Lung (tissue), 12 donors: Measurements from ENCODE around the gene ELL3. TPM values are rescaled to one million over a fixed set of nuclear protein-coding genes. Genes with fewer than 3 reads are reported as not detected.

Experiments
- ATAC-seq: fragments of 200-7000 bp; cut with Tn5 transposase; one replicate; pipeline ENCODE4 v1.9.1; 2020; ENCODE audit warnings: moderate number of reproducible peaks; ENCODE audit not compliant: insufficient read depth, low FRiP score
- DNase-seq, 3 donors: peaks; one replicate each; pipeline ENCODE4 v3.0.0-alpha.2; 2013 to 2017
- H3K27ac ChIP-seq, 2 donors: one replicate each; pipeline ENCODE4 v1.5.1; 2013; ENCODE audit warnings: mild to moderate bottlenecking in 2 of 2, moderate library complexity in 2 of 2, control low read depth in 1 of 2, inconsistent platforms in 1 of 2, low read depth in 1 of 2, low read length in 1 of 2
- H3K27me3 ChIP-seq, 3 donors: one replicate each; pipeline ENCODE4 v1.5.1; 2013; ENCODE audit warnings: low read length in 2 of 3; ENCODE audit not compliant: control insufficient read depth in 3 of 3, insufficient read depth in 3 of 3
- H3K36me3 ChIP-seq, 4 donors: one replicate each; pipeline ENCODE4 v1.5.1; 2013; ENCODE audit warnings: low read length in 4 of 4, mild to moderate bottlenecking in 1 of 4, moderate library complexity in 1 of 4; ENCODE audit not compliant: control insufficient read depth in 4 of 4, insufficient read depth in 4 of 4
- H3K4me1 ChIP-seq, 5 donors: one replicate each; pipeline ENCODE4 v1.5.1; 2013; ENCODE audit warnings: low read length in 5 of 5, mild to moderate bottlenecking in 2 of 5, moderate library complexity in 1 of 5; ENCODE audit not compliant: control insufficient read depth in 5 of 5, insufficient read depth in 5 of 5
- H3K4me3 ChIP-seq: one replicate; pipeline ENCODE4 v1.5.1; 2013; ENCODE audit warnings: mild to moderate bottlenecking, control low read depth, moderate library complexity
- H3K9ac ChIP-seq, 2 donors: one replicate each; pipeline ENCODE4 v1.5.1; 2013; ENCODE audit warnings: low read length in 2 of 2, control low read depth in 1 of 2; ENCODE audit not compliant: insufficient read depth in 1 of 2
- H3K9me3 ChIP-seq, 4 donors: one replicate each; pipeline ENCODE4 v1.5.1; 2013; ENCODE audit warnings: low read length in 3 of 4, mild to moderate bottlenecking in 1 of 4, moderate library complexity in 1 of 4; ENCODE audit not compliant: control insufficient read depth in 4 of 4, insufficient read depth in 3 of 4
- CTCF ChIP-seq: IDR thresholded peaks from 2 replicates; pipeline ENCODE4 v1.5.1; 2012; ENCODE audit warnings: mild to moderate bottlenecking; ENCODE audit errors: control extremely low read depth, extremely low read depth
- WGBS, 2 donors: extraction: QIAGEN DNeasy Blood & Tissue Kit; methylation state at CpG; one replicate each; pipeline ENCODE4 v1.1.7; 2013; 5-methylcytosine and 5-hydroxymethylcytosine counted together
- polyA plus RNA-seq, 2 donors: library from polyadenylated mRNA; stranded (reverse); fragments of 200-250 nt; gene quantifications; one replicate each; pipeline ENCODE4 v1.2.1, GENCODE V29; 2013
- total RNA-seq, 2 donors: library from RNA; depleted of rRNA in 1 of 2; stranded (reverse); fragments of >200 nt in 1 of 2; gene quantifications; one replicate each; pipeline ENCODE4 v1.2.1, GENCODE V29; 2014 to 2021
- donor health status: control.
- donor health status: control.
- donor health status: Bipolar disorder and iron deficiency.
- donor health status: healthy.
- donor health status: DM: yes; HTN: yes; CAD: no.

The ELL3 gene
- total and polyA plus RNA-seq, 4 donors, result 3.6 to 15.5 (median 4.5) TPM

GRCh38 chr15:43795197-43795596 lies 18.4 kb upstream of the ELL3 start:
- H3K36me3 ChIP-seq, result peaks cover 0 to 45% (median 29%) of the 10 kb centered on the region in 4 donors
- peak overlapping the region; percentile 25 to 34 for H3K27ac ChIP-seq
- no peak overlapping the region for H3K9ac ChIP-seq
- H3K27me3 ChIP-seq, result no peaks in the 10 kb centered on the region
- WGBS, 2 donors, result 91 to 93% methylated on average over 2 of the region's 2 CpGs
- TF ChIP-seq CTCF, result no peak
- no peak overlapping the region for H3K4me3 ChIP-seq
- no peak for ATAC-seq
- peaks cover 3 to 34% (median 19%) of the 10 kb centered on the region in 5 donors for H3K4me1 ChIP-seq
- no peaks in the 10 kb centered on the region for H3K9me3 ChIP-seq
- no peak for DNase-seq

DNA sequence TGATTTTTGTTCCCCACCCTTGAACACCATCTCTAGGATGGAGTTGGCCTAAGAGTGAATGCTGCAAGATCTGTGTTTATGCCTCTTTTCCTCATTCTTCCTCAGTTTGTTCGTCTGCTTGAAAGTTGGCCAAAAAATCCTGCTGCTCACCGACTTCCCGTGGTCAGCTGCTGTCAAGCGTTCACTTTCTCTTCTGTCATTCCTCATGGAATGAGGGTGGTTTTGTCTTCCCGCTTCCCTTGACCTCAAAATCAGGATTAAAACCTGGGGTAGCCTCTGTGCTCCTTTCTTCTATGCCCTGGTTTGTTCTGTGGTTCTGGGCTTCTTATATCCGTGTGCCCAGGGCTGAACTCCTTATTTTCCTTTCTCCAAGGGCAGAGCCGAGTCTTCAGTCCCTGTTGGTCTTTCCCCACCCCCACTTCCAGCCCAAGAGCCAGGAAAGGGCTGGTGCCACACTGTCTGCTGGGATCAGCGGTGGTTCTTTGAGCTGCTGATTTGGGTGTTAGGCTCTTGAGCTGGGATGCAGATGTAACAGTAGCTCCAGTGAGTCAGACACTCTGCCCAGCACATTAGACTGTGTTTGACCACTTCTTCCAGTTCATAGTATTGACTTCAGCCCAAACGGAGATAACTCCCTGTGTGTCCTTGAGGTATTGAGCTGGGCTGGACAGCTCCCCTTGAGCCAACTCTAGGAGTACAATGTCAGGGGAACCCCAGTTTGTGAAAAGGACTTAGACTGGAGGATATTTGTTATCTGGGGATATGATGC lies 17.7 kb upstream of the ELL3 start:
- H3K4me1 ChIP-seq, result peaks cover 3 to 27% (median 16%) of the 10 kb centered on the region in 5 donors
- no peaks in the 10 kb centered on the region for H3K9me3 ChIP-seq
- WGBS, 2 donors, result 71 to 78% methylated on average over 9 of the region's 9 CpGs
- ATAC-seq, result no peak
- TF ChIP-seq CTCF, result no peak
- peak overlapping the region; percentile 25 to 61 for H3K27ac ChIP-seq
- no peaks in the 10 kb centered on the region for H3K27me3 ChIP-seq
- H3K4me3 ChIP-seq, result no peak overlapping the region
- peaks cover 0 to 38% (median 28%) of the 10 kb centered on the region in 4 donors for H3K36me3 ChIP-seq
- no peak overlapping the region for H3K9ac ChIP-seq
- DNase-seq, result no peak

DNA sequence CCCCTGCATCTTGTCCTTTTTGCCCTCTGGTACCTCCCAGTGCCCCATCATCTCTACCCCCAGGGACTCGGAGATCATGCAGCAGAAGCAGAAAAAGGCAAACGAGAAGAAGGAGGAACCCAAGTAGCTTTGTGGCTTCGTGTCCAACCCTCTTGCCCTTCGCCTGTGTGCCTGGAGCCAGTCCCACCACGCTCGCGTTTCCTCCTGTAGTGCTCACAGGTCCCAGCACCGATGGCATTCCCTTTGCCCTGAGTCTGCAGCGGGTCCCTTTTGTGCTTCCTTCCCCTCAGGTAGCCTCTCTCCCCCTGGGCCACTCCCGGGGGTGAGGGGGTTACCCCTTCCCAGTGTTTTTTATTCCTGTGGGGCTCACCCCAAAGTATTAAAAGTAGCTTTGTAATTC lies 16.9 kb upstream of the ELL3 start:
- H3K27me3 ChIP-seq, result no peaks in the 10 kb centered on the region
- 74 to 79% methylated on average over 10 of the region's 10 CpGs for WGBS, 2 donors
- DNase-seq (no peak), ATAC-seq (no peak)
- peak overlapping the region; percentile 95 to 96 for H3K27ac ChIP-seq
- peak overlapping the region; percentile 96 to 99 for H3K9ac ChIP-seq
- peak overlapping the region; percentile 89 for H3K4me3 ChIP-seq
- no peaks in the 10 kb centered on the region for H3K9me3 ChIP-seq
- TF ChIP-seq CTCF, result no peak
- peaks cover 3 to 21% (median 16%) of the 10 kb centered on the region in 5 donors for H3K4me1 ChIP-seq
- peaks cover 0 to 33% (median 24%) of the 10 kb centered on the region in 4 donors for H3K36me3 ChIP-seq
